Psoas muscle (tissue), 8 donors: ENCODE results near the gene SIN3B. TPM values are rescaled to one million over a fixed set of nuclear protein-coding genes. Genes with fewer than 3 reads are reported as not detected.

Source experiments
- ATAC-seq, 4 donors: fragments of 200-7000 bp; cut with Tn5 transposase; one replicate each; pipeline ENCODE4 v1.9.1; 2020; ENCODE audit warnings: moderate library complexity in 3 of 4, mild to moderate bottlenecking in 2 of 4
- DNase-seq, 2 donors: peaks; one replicate each; pipeline ENCODE4 v3.0.0-alpha.2; 2020
- H3K27ac ChIP-seq: fragments of 200-600 bp; one replicate; pipeline ENCODE4 v1.8.0; 2022
- H3K27me3 ChIP-seq, 3 donors: fragments of 200-600 bp in 1 of 3; one replicate each; pipeline versions ENCODE4 v1.6.1 to v1.8.0; 2013 to 2022; ENCODE audit warnings: low read length in 2 of 3, mild to moderate bottlenecking in 2 of 3, moderate library complexity in 1 of 3; ENCODE audit not compliant: insufficient read depth in 3 of 3
- H3K36me3 ChIP-seq, 2 donors: fragments of 200-600 bp in 1 of 2; one replicate each; pipeline versions ENCODE4 v1.6.1 to v1.8.0; 2013 to 2022; ENCODE audit warnings: low read depth in 1 of 2, mild to moderate bottlenecking in 1 of 2, moderate library complexity in 1 of 2; ENCODE audit not compliant: insufficient read depth in 1 of 2
- H3K4me1 ChIP-seq: fragments of 200-600 bp; one replicate; pipeline ENCODE4 v1.8.0; 2022
- H3K4me3 ChIP-seq: fragments of 200-600 bp; one replicate; pipeline ENCODE4 v1.8.0; 2022; ENCODE audit warnings: mild to moderate bottlenecking
- H3K9me3 ChIP-seq: fragments of 200-600 bp; one replicate; pipeline ENCODE4 v1.8.0; 2022
- CTCF ChIP-seq: fragments of 200-600 bp; IDR thresholded peaks from one replicate; pipeline ENCODE4 v1.8.0; 2022; ENCODE audit warnings: antibody characterized with exemption
- WGBS, 3 donors: extraction: QIAGEN DNeasy Blood & Tissue Kit; methylation state at CpG; one replicate each; pipeline versions ENCODE4 v1.1.6 to v1.1.7; 2013; 5-methylcytosine and 5-hydroxymethylcytosine counted together
- intact Hi-C, 2 donors: fragments of 100-400 bp; cut with DNase I; formaldehyde crosslinking; loops; one replicate each; pipeline versions ENCODE4 v1.11.0 to v1.14.2; 2022
- polyA plus RNA-seq, 3 donors: library from polyadenylated mRNA; stranded (reverse); fragments of 200-250 nt; gene quantifications; one replicate each; pipeline ENCODE4 v1.2.3, GENCODE V29; 2013
- total RNA-seq, 4 donors: library from RNA; stranded (reverse); fragmentation: NEBNext Ultra II Directional in 2 of 4; extraction: Animal tissue kit (Norgen Biotek cat#: 25700) in 2 of 4; gene quantifications; one replicate each; pipeline versions ENCODE4 v1.2.1 to v1.2.4, GENCODE V29; 2021 to 2023
- donor health status: healthy with polysubstance abuse.
- donor health status: DM: no; HTN: no; CAD: no; lungs with moderate emphysema.
- donor health status: Bipolar disorder and iron deficiency.
- donor health status: healthy.
- donor health status: DM: yes; HTN: yes; CAD: no.
- donor health status: DM: no; HTN: no; CAD: no.
- donor health status: DM: no; HTN: no; CAD: no.
- donor health status: DM: yes; HTN: yes; CAD: no.

The SIN3B gene
- total and polyA plus RNA-seq, 7 donors = 11.8 to 23.8 (median 18.0) TPM

GRCh38 chr19:16861834-16862233, 32.6 kb downstream of the SIN3B start:
- Histone ChIP-seq H3K27me3 (no peaks in the 10 kb centered on the region), H3K36me3 (peaks cover 0 to 66% of the 10 kb centered on the region in 2 donors), H3K4me1 (no peaks in the 10 kb centered on the region), H3K4me3 (no peak overlapping the region), H3K27ac (no peak overlapping the region), H3K9me3 (no peaks in the 10 kb centered on the region)
- 91 to 93% (median 93%) methylated on average over 5 of the region's 5 CpGs for WGBS, 3 donors
- DNase-seq = no peak
- TF ChIP-seq CTCF = no peak
- no peak for ATAC-seq
- intact Hi-C loops = no loop called here

- H3K36me3 ChIP-seq = peaks cover 0 to 70% of the 10 kb centered on the region in 2 donors
- H3K4me1 ChIP-seq = no peaks in the 10 kb centered on the region
- no peak overlapping the region for H3K4me3 ChIP-seq
- TF ChIP-seq CTCF = no peak
- WGBS, 3 donors = 91 to 94% (median 94%) methylated on average over 10 of the region's 10 CpGs
- H3K9me3 ChIP-seq = no peaks in the 10 kb centered on the region
- H3K27ac ChIP-seq = no peak overlapping the region
- no peaks in the 10 kb centered on the region for H3K27me3 ChIP-seq
- ATAC-seq = no peak
- intact Hi-C loops = no loop called here
- DNase-seq = no peak
These were observed 33.7 kb downstream of the SIN3B start for GRCh38 chr19:16862826-16863415.

GRCh38 chr19:16867211-16867610, 38.0 kb downstream of the SIN3B start:
- H3K9me3 ChIP-seq = no peaks in the 10 kb centered on the region
- ATAC-seq = no peak
- intact Hi-C loops = no loop called here
- 95% methylated on average over 10 of the region's 10 CpGs for WGBS, 3 donors
- no peak for DNase-seq
- peaks cover 0 to 97% of the 10 kb centered on the region in 2 donors for H3K36me3 ChIP-seq
- no peak overlapping the region for H3K4me3 ChIP-seq
- H3K27ac ChIP-seq = no peak overlapping the region
- H3K27me3 ChIP-seq = no peaks in the 10 kb centered on the region
- H3K4me1 ChIP-seq = no peaks in the 10 kb centered on the region
- no peak for TF ChIP-seq CTCF

GRCh38 chr19:16868423-16869130, 39.4 kb downstream of the SIN3B start:
- intact Hi-C loops = no loop called here
- Histone ChIP-seq H3K36me3 (peaks cover 0 to 97% of the 10 kb centered on the region in 2 donors), H3K4me1 (no peaks in the 10 kb centered on the region), H3K27me3 (no peaks in the 10 kb centered on the region), H3K9me3 (no peaks in the 10 kb centered on the region), H3K27ac (no peak overlapping the region), H3K4me3 (no peak overlapping the region)
- WGBS, 3 donors = 91 to 94% (median 93%) methylated on average over 20 of the region's 20 CpGs
- no peak for ATAC-seq
- DNase-seq = no peak
- no peak for TF ChIP-seq CTCF
